ENCODE results near the gene CDC27.
A peak's percentile ranks its signal among the peaks of the same experiment; 100 is the strongest.

The CDC27 gene

DNA sequence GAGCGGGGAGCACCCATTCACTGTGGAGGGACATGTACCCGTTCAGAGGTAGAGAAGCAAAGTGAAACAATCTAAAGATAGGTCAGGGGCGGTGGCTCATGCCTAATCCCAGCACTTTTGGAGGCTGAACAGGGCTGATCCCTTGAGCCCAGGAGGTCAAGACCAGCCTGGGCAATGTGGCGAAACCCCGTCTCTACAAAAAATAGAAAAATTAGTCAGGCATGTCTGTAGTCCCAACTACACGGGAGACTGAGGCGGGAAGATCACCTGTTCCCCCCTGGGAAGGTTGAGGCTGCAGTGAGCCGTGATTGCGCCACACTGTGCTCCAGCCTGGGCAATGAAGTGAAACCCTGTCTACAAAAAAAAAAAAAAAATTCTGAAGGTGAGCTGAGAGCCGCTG lies 41.8 kb upstream of the CDC27 start:
- no peaks in the 10 kb centered on the region for H3K27me3 ChIP-seq (ENCODE audit: insufficient read depth, poor library complexity, severe bottlenecking)
- TF ChIP-seq POLR2AphosphoS5 (IDR thresholded peaks at IDR 0.05; ENCODE audit: low read depth): no peak
- TF ChIP-seq, protein P1, sequence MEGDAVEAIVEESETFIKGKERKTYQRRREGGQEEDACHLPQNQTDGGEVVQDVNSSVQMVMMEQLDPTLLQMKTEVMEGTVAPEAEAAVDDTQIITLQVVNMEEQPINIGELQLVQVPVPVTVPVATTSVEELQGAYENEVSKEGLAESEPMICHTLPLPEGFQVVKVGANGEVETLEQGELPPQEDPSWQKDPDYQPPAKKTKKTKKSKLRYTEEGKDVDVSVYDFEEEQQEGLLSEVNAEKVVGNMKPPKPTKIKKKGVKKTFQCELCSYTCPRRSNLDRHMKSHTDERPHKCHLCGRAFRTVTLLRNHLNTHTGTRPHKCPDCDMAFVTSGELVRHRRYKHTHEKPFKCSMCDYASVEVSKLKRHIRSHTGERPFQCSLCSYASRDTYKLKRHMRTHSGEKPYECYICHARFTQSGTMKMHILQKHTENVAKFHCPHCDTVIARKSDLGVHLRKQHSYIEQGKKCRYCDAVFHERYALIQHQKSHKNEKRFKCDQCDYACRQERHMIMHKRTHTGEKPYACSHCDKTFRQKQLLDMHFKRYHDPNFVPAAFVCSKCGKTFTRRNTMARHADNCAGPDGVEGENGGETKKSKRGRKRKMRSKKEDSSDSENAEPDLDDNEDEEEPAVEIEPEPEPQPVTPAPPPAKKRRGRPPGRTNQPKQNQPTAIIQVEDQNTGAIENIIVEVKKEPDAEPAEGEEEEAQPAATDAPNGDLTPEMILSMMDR (IDR thresholded peaks at IDR 0.05; ENCODE audit: insufficient read depth, low read length): no peak
- TF ChIP-seq GABPA (IDR thresholded peaks at IDR 0.05; ENCODE audit: low read depth): no peak
- TF ChIP-seq, protein P2, sequence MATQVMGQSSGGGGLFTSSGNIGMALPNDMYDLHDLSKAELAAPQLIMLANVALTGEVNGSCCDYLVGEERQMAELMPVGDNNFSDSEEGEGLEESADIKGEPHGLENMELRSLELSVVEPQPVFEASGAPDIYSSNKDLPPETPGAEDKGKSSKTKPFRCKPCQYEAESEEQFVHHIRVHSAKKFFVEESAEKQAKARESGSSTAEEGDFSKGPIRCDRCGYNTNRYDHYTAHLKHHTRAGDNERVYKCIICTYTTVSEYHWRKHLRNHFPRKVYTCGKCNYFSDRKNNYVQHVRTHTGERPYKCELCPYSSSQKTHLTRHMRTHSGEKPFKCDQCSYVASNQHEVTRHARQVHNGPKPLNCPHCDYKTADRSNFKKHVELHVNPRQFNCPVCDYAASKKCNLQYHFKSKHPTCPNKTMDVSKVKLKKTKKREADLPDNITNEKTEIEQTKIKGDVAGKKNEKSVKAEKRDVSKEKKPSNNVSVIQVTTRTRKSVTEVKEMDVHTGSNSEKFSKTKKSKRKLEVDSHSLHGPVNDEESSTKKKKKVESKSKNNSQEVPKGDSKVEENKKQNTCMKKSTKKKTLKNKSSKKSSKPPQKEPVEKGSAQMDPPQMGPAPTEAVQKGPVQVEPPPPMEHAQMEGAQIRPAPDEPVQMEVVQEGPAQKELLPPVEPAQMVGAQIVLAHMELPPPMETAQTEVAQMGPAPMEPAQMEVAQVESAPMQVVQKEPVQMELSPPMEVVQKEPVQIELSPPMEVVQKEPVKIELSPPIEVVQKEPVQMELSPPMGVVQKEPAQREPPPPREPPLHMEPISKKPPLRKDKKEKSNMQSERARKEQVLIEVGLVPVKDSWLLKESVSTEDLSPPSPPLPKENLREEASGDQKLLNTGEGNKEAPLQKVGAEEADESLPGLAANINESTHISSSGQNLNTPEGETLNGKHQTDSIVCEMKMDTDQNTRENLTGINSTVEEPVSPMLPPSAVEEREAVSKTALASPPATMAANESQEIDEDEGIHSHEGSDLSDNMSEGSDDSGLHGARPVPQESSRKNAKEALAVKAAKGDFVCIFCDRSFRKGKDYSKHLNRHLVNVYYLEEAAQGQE (IDR thresholded peaks at IDR 0.05; ENCODE audit: insufficient replicate concordance, low read depth): no peak
- TF ChIP-seq SPI1 (IDR thresholded peaks at IDR 0.05; ENCODE audit: borderline replicate concordance, low read depth): no peak
- no peak overlapping the region for H3K27ac ChIP-seq (replicated peaks)
- no peak for DNase-seq (ENCODE audit: low read depth in 1 of 2, low spot score in 1 of 2)
- H3K4me3 ChIP-seq (replicated peaks; ENCODE audit: insufficient read depth, low read length): no peak overlapping the region

DNA sequence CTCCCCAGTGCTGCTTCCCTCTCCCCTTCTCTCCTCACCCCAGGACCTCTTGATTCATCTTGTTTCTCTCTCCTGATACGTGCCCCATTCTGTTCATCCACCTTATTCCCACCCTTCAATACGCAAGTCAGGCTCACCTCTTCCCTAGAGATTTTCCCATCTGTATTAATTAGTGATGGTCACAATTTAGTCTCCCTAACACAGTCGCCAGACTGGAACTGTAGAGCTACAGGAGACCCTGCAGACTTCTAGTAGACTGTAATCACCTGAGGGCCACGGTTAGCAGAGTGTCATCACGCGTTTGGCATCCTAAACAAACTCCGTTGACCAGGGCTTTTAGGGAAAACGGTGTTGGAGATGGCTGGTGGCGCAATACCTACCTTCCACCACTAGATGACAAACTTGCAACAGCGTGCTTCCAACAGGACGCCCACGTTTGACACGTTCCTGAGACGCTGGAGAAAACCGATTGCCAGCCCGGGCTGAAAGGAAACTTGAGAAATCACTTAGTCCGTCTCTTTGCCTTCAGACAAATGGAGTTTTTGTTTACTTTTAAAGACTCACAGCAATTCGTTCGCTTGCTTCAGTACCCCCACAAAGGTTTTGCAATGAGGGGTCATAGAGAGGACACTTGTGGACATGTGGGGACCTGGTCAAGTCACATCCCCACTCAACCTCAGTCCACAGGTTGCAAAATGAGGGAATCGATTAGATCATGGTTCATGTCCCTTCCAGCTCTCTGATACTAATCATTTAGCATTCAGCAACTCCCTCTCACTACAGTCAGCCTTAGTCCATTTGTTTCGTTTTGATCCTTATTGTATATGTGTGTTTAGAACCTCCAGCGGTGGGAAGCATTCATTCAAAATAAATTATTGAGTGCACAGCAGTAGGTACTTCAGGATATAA lies 40.7 kb upstream of the CDC27 start:
- peak; percentile 62 to 82 for DNase-seq (ENCODE audit: low read depth in 1 of 2, low spot score in 1 of 2)
- Histone ChIP-seq H3K27ac (replicated peaks) (no peak overlapping the region), H3K4me3 (replicated peaks; ENCODE audit: insufficient read depth, low read length) (no peak overlapping the region; the same call in 1 of the 2 replicates), H3K27me3 (ENCODE audit: insufficient read depth, poor library complexity, severe bottlenecking) (no peaks in the 10 kb centered on the region)
- TF ChIP-seq, protein P2 (IDR thresholded peaks at IDR 0.05; ENCODE audit: insufficient replicate concordance, low read depth): no peak
- TF ChIP-seq POLR2AphosphoS5 (IDR thresholded peaks at IDR 0.05; ENCODE audit: low read depth): no peak
- no peak for TF ChIP-seq SPI1 (IDR thresholded peaks at IDR 0.05; ENCODE audit: borderline replicate concordance, low read depth)
- no peak for TF ChIP-seq GABPA (IDR thresholded peaks at IDR 0.05; ENCODE audit: low read depth)
- TF ChIP-seq, protein P1 (IDR thresholded peaks at IDR 0.05; ENCODE audit: insufficient read depth, low read length): peak; percentile 99

DNA sequence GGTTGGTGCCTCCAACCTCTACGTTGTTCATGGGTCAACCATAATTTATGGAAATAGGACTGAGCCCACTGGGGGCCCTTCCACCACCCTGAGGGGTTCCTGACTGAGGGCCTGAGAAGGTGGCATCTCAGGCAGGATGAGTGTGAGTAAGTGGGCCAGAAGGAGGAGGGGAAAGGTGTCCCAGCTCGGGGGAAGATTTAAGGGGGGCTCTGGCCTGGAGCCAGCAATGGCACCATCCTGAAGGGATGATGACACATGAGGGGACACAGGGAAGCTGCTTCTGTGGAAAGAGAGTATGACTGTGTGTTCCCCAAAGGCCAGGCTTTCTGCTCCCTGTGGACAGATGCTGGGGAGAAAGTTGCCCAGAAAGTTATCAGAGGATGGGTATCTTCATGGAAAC lies 38.8 kb upstream of the CDC27 start:
- TF ChIP-seq, protein P2 (IDR thresholded peaks at IDR 0.05; ENCODE audit: insufficient replicate concordance, low read depth): no peak
- TF ChIP-seq, protein P1 (IDR thresholded peaks at IDR 0.05; ENCODE audit: insufficient read depth, low read length): no peak
- TF ChIP-seq POLR2AphosphoS5 (IDR thresholded peaks at IDR 0.05; ENCODE audit: low read depth): no peak
- no peak for TF ChIP-seq SPI1 (IDR thresholded peaks at IDR 0.05; ENCODE audit: borderline replicate concordance, low read depth)
- TF ChIP-seq GABPA (IDR thresholded peaks at IDR 0.05; ENCODE audit: low read depth): no peak
- no peak for DNase-seq (ENCODE audit: low read depth in 1 of 2, low spot score in 1 of 2)
- Histone ChIP-seq H3K4me3 (replicated peaks; ENCODE audit: insufficient read depth, low read length) (no peak overlapping the region), H3K27me3 (ENCODE audit: insufficient read depth, poor library complexity, severe bottlenecking) (no peaks in the 10 kb centered on the region), H3K27ac (replicated peaks) (no peak overlapping the region)
